Gastroesophageal sphincter (tissue), 3 donors: ENCODE results near the gene CRACR2A.

ENCODE experiments used
- EP300 ChIP-seq: sonication (generic); formaldehyde crosslinking; IDR thresholded peaks from one replicate; pipeline ENCODE4 v1.6.1; 2017; ENCODE audit warnings: antibody characterized with exemption, mild to moderate bottlenecking
- POLR2AphosphoS5 ChIP-seq: sonication (generic); formaldehyde crosslinking; IDR thresholded peaks from one replicate; pipeline ENCODE4 v1.6.1; 2017; ENCODE audit warnings: antibody characterized with exemption
- TF ChIP-seq, protein P1 (sequence below), 4 experiments: fragments of 200-600 bp in 2 of 4; fragments of 450-650 bp in 2 of 4; sonication (generic) in 1 of 4; IDR thresholded peaks; one replicate each; pipeline ENCODE4 v1.5.1; 2017 to 2019; ENCODE audit warnings: antibody characterized with exemption in 4 of 4, mild to moderate bottlenecking in 2 of 4, moderate library complexity in 2 of 4

DNA sequence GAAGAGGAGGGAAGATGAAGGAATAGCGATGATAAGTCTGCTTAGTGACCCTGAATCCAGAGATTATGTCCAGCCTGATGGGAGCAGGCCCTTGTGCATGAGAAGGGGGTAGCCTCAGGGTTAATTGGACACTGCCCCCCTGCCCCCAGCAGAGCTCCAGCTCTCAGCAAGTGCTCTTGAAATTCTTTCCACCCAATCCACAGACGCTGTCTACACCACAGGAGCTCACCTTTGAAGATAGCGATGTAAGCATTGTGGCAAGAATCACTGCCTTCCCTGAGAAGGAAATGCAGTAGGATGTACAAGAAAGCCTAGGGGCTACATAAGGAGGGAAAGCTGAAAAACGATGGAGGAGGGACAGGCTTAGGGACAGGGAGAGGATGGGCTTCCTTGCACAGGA lies 39.4 kb downstream of the CRACR2A start:
- TF ChIP-seq, protein P1, sequence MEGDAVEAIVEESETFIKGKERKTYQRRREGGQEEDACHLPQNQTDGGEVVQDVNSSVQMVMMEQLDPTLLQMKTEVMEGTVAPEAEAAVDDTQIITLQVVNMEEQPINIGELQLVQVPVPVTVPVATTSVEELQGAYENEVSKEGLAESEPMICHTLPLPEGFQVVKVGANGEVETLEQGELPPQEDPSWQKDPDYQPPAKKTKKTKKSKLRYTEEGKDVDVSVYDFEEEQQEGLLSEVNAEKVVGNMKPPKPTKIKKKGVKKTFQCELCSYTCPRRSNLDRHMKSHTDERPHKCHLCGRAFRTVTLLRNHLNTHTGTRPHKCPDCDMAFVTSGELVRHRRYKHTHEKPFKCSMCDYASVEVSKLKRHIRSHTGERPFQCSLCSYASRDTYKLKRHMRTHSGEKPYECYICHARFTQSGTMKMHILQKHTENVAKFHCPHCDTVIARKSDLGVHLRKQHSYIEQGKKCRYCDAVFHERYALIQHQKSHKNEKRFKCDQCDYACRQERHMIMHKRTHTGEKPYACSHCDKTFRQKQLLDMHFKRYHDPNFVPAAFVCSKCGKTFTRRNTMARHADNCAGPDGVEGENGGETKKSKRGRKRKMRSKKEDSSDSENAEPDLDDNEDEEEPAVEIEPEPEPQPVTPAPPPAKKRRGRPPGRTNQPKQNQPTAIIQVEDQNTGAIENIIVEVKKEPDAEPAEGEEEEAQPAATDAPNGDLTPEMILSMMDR (IDR thresholded peaks at IDR 0.05), result no peak
- TF ChIP-seq POLR2AphosphoS5 (no peak), EP300 (no peak)
